Measurements from ENCODE around the gene CLK3. TPM values are rescaled to one million over a fixed set of nuclear protein-coding genes. Genes with fewer than 3 reads are reported as not detected.

CLK3 gene
- total RNA-seq, 1 donor from 2014 or later: 73.6 TPM

DNA sequence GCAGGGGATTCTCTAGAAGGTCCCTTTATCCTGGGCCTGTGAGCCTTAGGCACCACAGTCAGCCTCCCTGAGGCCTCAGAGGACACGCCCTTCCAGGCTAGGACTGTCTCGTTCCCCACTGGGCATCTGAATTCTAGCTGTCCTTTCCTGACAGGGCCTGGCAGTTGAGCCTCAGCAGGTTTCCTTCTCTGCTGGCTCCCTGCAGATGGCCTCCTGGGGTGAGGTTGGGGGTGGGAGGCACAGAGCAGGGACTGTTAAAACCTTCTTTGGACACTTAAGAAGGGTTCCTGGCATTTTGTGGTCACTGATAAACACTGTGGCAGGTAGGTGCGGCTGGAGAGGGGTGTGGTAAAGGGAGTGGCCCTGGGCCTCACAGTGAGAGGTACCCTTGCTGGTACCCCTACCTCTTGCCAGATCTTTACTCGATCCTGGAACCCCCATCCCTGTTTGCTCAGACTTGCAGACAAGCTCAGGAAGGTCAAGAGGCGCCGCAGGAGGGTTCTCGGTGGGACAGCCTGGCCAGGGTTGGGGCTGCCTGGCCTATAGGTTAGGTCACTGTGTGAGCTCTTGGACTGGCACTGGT is 8.5 kb downstream of the CLK3 start:
- Mint-ChIP-seq H3K36me3 (peaks cover 24% of the 10 kb centered on the region), H3K9me3 (no peaks in the 10 kb centered on the region), H3K27me3 (no peaks in the 10 kb centered on the region)

DNA sequence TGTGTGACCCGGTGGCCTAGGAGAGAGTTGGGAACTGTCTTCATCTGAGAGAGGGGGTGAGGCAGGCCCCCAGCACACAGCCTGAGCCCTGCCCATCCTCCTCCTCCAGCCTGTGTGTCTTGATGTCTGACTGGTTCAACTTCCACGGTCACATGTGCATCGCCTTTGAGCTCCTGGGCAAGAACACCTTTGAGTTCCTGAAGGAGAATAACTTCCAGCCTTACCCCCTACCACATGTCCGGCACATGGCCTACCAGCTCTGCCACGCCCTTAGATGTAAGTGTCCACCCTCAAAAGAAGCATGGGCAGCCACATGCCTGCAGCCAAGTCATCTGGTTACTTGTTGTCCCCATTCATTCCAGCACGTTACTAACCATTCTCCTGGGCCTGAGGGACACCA is 10.1 kb downstream of the CLK3 start:
- peaks cover 10% of the 10 kb centered on the region for H3K4me1 Mint-ChIP-seq (ENCODE audit: unreplicated experiment)
- no peak overlapping the region for H3K4me3 Mint-ChIP-seq
- H3K27me3 Mint-ChIP-seq: no peaks in the 10 kb centered on the region
- TF ChIP-seq, protein P1, sequence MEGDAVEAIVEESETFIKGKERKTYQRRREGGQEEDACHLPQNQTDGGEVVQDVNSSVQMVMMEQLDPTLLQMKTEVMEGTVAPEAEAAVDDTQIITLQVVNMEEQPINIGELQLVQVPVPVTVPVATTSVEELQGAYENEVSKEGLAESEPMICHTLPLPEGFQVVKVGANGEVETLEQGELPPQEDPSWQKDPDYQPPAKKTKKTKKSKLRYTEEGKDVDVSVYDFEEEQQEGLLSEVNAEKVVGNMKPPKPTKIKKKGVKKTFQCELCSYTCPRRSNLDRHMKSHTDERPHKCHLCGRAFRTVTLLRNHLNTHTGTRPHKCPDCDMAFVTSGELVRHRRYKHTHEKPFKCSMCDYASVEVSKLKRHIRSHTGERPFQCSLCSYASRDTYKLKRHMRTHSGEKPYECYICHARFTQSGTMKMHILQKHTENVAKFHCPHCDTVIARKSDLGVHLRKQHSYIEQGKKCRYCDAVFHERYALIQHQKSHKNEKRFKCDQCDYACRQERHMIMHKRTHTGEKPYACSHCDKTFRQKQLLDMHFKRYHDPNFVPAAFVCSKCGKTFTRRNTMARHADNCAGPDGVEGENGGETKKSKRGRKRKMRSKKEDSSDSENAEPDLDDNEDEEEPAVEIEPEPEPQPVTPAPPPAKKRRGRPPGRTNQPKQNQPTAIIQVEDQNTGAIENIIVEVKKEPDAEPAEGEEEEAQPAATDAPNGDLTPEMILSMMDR (conservative IDR thresholded peaks at IDR 0.05): no peak
- H3K36me3 Mint-ChIP-seq: peaks cover 25% of the 10 kb centered on the region
- no peak for DNase-seq (ENCODE audit: extremely low spot score, unreplicated experiment)
- peak overlapping the region; percentile 65 for H3K27ac Mint-ChIP-seq
- H3K9me3 Mint-ChIP-seq: no peaks in the 10 kb centered on the region

More for the DNA sequence above, 8.5 kb downstream of the CLK3 start:
- Mint-ChIP-seq H3K27ac (peak overlapping the region; percentile 65), H3K4me1 (ENCODE audit: unreplicated experiment) (peaks cover 10% of the 10 kb centered on the region), H3K4me3 (no peak overlapping the region)
- no peak for DNase-seq (ENCODE audit: extremely low spot score, unreplicated experiment)
- TF ChIP-seq, protein P1 (conservative IDR thresholded peaks at IDR 0.05): no peak

DNA sequence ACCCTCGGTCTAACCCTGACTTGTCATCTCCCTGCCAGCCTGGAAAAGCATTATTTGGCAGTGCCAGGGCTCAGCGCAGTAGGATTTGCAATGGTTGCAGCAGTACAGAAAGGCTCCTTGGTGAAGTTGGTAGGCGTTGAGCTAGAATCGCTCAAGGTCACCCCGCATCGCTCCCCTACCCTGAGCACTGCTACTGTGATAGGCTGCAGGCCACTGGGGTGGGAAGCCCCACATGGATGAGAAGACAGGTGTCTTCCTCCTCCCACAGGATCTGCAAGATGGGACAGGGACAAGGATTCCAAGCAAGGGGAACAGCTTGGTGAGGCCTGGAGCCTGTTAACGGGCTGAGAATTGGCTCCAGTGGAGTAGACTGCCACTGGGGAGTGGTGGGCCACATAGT is 10.7 kb downstream of the CLK3 start:
- Mint-ChIP-seq H3K27ac (no peak overlapping the region), H3K4me3 (no peak overlapping the region), H3K4me1 (ENCODE audit: unreplicated experiment) (peaks cover 5% of the 10 kb centered on the region), H3K27me3 (no peaks in the 10 kb centered on the region), H3K36me3 (peaks cover 20% of the 10 kb centered on the region), H3K9me3 (no peaks in the 10 kb centered on the region)
- DNase-seq (ENCODE audit: extremely low spot score, unreplicated experiment): no peak
- TF ChIP-seq, protein P1 (conservative IDR thresholded peaks at IDR 0.05): no peak

DNA sequence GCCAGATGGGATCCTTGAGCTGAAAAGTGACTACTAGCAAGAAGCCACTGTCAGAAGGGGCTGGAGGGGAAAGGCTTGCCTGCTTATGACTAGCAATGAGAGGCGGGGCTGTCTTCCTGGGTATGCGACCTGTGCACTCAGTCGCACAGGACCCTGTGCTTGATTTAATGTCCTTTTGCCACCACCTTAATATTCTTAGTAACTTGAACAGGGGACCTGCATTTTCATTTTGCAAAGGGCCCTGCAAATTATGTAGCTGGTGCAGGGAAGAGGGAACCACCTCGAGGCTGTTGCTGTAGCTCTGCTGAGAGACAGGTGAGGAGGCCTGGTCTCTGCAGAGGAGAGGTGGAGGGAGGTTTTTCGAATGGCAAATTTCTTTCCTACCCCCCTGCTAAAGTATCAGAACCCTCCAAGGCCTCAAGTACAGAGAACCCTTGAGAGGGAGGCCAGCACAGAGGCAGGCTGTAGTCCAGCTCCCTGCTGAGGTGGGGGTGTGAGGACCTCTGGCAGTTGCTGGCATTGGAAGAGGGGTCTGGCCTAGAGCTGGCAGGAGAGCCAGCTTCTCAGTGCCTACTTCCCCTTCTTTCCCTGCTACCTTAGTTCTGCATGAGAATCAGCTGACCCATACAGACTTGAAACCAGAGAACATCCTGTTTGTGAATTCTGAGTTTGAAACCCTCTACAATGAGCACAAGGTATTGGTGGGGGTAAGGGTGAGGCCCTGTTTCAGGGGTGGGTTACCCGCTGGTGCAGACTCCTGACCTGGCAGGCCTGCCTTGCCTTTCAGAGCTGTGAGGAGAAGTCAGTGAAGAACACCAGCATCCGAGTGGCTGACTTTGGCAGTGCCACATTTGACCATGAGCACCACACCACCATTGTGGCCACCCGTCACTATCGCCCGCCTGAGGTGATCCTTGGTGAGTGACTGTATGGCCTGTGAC is 11.4 kb downstream of the CLK3 start:
- Mint-ChIP-seq H3K4me1 (ENCODE audit: unreplicated experiment) (no peaks in the 10 kb centered on the region), H3K36me3 (peaks cover 19% of the 10 kb centered on the region), H3K27me3 (no peaks in the 10 kb centered on the region), H3K27ac (no peak overlapping the region), H3K9me3 (no peaks in the 10 kb centered on the region), H3K4me3 (no peak overlapping the region)
- TF ChIP-seq, protein P1 (conservative IDR thresholded peaks at IDR 0.05): no peak
- DNase-seq (ENCODE audit: extremely low spot score, unreplicated experiment): no peak

DNA sequence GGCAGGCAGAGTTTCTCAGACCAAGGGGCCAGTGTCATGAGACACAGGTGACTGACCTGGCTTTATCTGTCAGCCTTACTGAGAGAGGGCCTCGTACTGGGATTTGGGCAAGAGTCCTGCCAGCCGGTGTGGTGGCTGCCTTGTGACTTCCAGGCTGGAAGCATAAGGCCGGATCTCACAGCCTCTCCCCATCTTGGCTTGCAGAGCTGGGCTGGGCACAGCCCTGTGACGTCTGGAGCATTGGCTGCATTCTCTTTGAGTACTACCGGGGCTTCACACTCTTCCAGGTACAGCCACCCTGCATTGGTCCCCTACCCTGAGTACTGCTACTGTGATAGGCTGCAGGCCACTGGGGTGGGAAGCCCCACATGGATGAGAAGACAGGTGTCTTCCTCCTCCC is 12.1 kb downstream of the CLK3 start:
- peaks cover 19% of the 10 kb centered on the region for H3K36me3 Mint-ChIP-seq
- DNase-seq (ENCODE audit: extremely low spot score, unreplicated experiment): no peak
- H3K27ac Mint-ChIP-seq: peak overlapping the region; percentile 69
- H3K4me3 Mint-ChIP-seq: peak overlapping the region; percentile 55
- no peaks in the 10 kb centered on the region for H3K9me3 Mint-ChIP-seq
- H3K27me3 Mint-ChIP-seq: no peaks in the 10 kb centered on the region
- TF ChIP-seq, protein P1 (conservative IDR thresholded peaks at IDR 0.05): no peak
- H3K4me1 Mint-ChIP-seq (ENCODE audit: unreplicated experiment): no peaks in the 10 kb centered on the region
